GM19467 (cell line): ENCODE measurements around the gene LTBP4.
"Not testable (repeated sequence)": the region's sequence is repeated elsewhere in the genome, so short reads cannot be mapped to it uniquely, and the experiment has no call there.

Source experiments
- ATAC-seq: cut with Tn5 transposase; IDR thresholded peaks from one replicate; pipeline ENCODE4 v1.9.1; 2021; ENCODE audit warnings: mild to moderate bottlenecking, moderate library complexity; ENCODE audit not compliant: unreplicated experiment

LTBP4 gene

GRCh38 chr19:40627486-40628279 lies 26.5 kb downstream of the LTBP4 start:
- no peak for ATAC-seq

GRCh38 chr19:40629346-40629745 lies 28.2 kb downstream of the LTBP4 start:
- no peak for ATAC-seq

GRCh38 chr19:40630571-40631160 lies 29.5 kb downstream of the LTBP4 start:
- no peak for ATAC-seq

GRCh38 chr19:40632311-40633036 lies 31.3 kb downstream of the LTBP4 start:
- no peak for ATAC-seq

DNA sequence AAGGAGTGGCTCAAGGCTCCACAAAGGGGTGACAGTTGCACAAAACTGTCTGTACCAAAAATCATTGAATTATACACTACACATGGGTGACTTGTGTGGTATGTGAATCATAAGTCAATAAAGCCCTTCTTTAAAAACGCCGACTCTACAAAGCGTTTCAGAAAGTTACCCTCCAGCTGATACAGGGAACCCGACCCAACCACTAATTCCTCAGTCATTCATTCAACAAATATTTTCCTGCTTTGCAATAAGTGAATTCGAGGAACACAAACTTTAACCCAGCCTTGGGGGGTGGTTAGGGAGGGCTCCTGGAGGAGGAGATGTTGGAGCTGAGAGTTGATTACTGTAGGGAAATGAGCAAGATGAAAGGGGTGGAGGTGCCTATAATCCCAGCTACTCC lies 32.0 kb downstream of the LTBP4 start:
- no peak for ATAC-seq

- ATAC-seq: no peak
These were observed 37.2 kb downstream of the LTBP4 start for GRCh38 chr19:40638327-40638726.

GRCh38 chr19:40639638-40639982 lies 38.4 kb downstream of the LTBP4 start:
- ATAC-seq: no peak

- ATAC-seq: no peak
These were observed 39.6 kb downstream of the LTBP4 start for GRCh38 chr19:40640744-40641143.

- no peak for ATAC-seq
These were observed 40.1 kb downstream of the LTBP4 start for GRCh38 chr19:40641281-40641680.

DNA sequence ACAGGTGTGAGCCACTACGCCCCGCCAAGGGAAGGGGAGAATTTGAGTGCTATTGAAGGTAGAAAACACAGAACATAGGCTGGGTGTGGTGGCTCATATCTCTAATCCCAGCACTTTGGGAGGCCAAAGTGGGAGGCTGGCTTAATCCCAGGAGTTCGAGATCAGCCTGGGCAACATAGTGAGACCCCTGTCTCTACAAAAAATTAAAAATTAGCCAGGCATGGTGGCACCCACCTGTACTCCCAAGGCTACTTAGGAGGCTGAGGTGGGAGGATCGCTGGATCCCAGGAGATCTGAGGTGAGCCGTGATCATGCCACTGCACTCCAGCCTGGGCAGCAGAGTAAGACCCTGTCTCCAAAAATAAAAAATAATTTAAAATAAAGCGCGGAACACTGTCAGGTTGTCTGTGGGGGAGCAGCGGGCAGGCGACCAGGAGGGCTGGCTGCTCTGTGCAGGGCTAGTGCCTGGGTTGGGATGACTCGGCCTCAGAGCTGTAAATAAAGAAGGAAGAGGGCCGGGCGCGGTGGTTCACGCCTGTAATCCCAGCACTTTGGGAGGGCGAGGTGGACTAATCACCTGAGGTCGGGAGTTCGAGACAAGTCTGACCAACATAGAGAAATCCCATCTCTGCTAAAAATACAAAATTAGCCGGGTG lies 41.0 kb downstream of the LTBP4 start:
- ATAC-seq: no peak

- ATAC-seq: no peak
These were observed 41.7 kb downstream of the LTBP4 start for GRCh38 chr19:40642757-40643305.

DNA sequence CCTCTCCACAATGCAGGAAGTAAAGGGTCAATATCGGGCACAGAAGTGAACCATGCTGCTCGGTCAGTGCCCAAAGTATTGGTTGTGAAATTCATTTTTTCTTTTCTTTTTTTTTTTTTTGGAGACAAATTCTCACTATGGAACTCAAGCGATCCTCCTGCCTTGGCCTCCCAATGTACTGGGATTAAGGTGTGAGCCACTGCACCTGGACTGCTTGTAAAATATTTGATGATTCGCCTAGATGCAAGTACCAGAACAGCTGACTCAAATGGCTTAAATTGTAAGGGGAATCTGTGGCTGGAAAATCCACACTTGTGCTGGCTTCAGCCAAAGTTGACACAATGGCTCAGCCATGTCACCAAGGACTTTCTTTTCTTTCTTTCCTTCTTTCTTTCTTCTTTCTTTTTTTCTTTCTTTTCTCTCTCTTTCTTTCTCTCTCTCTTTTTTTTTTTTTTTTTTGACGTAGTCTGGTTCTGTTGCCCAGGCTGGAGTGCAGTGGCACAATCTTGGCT lies 45.6 kb downstream of the LTBP4 start:
- no peak for ATAC-seq

DNA sequence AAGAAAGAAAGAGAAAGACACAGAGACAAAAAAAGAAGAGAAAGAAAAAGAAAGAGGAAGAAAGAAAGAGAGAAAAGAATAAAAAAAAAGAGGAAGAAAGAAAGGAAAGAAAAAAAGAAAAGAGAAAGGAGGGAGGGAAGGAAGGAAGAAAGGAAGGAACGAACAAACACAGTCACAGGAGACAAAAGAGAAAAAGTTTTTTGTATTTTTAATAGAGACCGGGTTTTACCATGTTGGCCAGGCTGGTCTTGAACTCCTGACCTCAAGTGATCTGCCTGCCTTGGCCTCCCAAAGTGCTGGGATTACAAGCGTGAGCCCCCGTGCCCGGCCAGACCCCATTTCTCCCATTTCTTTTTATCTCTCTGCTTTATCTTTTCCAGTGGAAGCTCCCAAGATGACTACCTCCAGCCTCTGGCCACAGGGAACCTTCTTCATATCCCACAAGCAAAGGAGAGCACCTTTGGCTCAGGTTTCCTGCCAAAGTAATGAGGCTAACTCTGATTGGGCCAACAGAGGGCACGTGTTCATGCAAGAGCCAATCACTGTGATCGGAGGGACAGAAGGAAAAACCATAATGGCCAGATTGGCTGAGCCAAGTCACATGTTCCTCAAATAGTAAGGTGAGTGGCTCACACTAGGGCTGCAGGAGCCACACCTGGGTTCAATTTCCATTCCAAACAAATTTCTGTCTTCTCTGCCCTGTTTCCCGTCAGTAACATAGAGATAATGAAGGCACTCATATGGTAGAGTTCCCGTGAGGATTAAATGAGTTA lies 48.9 kb downstream of the LTBP4 start:
- not testable (repeated sequence) for ATAC-seq

DNA sequence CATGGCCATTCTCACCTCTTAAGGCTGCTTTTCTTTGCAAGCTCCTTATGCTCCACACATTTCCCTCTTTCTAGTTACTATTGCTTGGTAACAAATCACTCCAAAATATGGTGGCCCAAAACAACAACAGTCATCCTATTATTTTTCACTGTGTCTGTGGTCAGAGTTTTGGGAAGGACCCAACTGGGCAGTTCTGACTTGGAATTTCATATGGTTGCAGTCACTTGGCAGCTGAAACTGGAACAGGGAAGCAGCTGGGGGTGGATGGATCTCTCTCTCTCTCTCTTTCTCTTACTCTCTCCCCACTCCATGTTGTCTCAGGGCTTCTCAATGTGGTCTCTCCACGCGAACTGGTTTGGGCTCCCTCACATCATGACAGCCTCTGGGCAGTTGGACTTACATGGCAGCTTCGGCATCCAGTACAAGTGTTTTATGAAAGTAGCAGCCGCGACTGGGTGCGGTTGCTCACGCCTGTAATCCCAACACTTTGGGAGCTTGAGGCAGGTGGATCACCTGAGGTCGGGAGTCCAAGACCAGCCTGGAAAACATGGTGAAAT lies 49.7 kb downstream of the LTBP4 start:
- no peak for ATAC-seq

DNA sequence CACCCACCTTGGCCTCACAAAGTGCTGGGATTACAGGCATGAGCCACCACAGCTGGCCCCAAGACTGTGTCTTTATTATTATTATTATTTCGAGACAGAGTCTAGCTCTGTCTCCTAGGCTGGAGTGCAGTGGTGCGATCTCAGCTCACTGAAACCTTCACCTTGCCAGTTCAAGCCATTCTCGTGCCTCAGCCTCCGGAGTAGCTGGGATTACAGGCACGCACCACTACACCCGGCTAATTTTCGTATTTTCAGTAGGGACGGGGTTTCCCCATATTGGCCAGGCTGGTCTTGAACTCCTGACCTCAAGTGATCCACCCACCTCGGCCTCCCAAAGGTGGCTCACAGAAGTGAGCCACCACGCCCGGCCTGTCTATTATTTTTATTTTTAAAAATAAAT lies 51.1 kb downstream of the LTBP4 start:
- ATAC-seq: not testable (repeated sequence)

DNA sequence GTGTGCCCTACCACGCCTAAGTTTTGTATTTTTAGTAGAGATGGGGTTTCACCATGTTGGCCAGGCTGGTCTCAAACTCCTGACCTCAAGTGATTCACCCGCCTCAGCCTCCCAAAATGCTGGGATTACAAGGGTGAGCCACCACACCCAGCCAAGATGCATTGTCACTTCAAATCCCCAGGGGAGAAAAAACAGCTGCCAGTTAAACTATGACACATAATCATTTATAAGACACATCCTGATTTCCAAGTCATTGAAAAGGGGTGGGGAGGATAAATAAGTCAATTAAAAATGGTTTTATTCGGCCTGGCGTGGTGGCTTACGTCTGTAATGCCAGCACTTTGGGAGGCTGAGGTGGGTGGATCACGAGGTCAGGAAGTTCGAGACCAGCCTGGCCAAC lies 54.5 kb downstream of the LTBP4 start:
- ATAC-seq: not testable (repeated sequence)

DNA sequence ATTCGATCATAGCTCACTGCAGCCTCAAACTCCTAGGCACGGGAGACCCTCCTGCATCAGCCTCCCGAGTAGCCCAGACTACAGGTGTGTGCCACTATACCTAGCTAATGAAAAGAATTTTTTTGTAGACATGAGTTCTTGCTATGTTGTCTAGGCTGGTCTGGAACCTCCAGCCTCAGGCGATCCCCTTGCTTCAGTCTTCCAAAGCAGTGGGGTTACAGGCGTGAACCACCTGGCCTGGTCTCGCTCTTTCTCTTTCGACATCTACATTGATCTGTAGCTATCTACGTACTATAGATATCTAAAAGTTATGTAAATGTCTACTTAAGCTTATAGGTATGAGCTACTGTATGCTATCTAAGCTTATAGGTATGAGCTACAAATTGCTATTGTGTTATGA lies 56.9 kb downstream of the LTBP4 start:
- ATAC-seq: no peak

GRCh38 chr19:40659116-40659515 lies 57.9 kb downstream of the LTBP4 start:
- no peak for ATAC-seq

GRCh38 chr19:40659566-40659965 lies 58.4 kb downstream of the LTBP4 start:
- ATAC-seq: no peak

- no peak for ATAC-seq
These were observed 60.4 kb downstream of the LTBP4 start for GRCh38 chr19:40661616-40662015.
